PFSK-1 (cell line): ENCODE measurements around the gene C2CD5.

Experiments
- FOXP2 ChIP-seq: optimal IDR thresholded peaks from 2 replicates; pipeline ENCODE3; 2011; ENCODE audit warnings: borderline replicate concordance, control low read depth, inconsistent platforms; ENCODE audit not compliant: insufficient read depth; ENCODE audit errors: extremely low read length, extremely low read depth
- POLR2AphosphoS5 ChIP-seq: IDR thresholded peaks from 2 replicates; pipeline ENCODE4 v1.6.1; 2012; ENCODE audit warnings: low read depth, mild to moderate bottlenecking, control low read depth, low read length, moderate library complexity
- SIN3A ChIP-seq: IDR thresholded peaks from 2 replicates; pipeline ENCODE4 v1.6.1; 2012; ENCODE audit warnings: mild to moderate bottlenecking, low read length, moderate library complexity, borderline replicate concordance; ENCODE audit not compliant: insufficient read depth
- TAF1 ChIP-seq: IDR thresholded peaks from 2 replicates; pipeline ENCODE4 v1.6.1; 2012; ENCODE audit warnings: low read length, control low read depth, borderline replicate concordance; ENCODE audit not compliant: insufficient read depth
- TF ChIP-seq, protein P1 (sequence below), 2 experiments: IDR thresholded peaks; 2 replicates each; pipeline versions ENCODE4 v1.6.1 to v1.8.0; 2011 to 2012; ENCODE audit warnings: low read depth in 2 of 2, low read length in 2 of 2, control low read depth in 1 of 2, inconsistent platforms in 1 of 2, mild to moderate bottlenecking in 1 of 2, moderate library complexity in 1 of 2; ENCODE audit not compliant: insufficient read depth in 1 of 2

C2CD5 gene

DNA sequence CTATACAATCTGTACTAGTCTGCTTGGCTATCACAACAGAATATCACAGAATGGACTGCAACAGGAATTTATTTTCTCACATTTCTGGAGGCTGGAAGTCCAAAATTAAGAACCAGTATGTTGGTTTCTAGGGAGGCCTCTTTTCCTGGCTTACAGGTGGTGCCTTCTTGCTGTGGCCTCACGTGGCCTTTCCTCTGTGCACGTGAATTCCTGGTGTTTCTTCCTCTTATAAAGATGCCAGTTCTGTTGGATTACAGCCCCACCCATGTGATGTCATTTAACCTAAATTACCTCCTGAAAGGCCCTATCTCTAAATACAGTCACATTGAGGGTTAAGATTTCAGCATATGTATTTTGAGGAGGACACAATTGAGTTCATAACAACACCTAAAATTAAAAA lies 32.1 kb upstream of the C2CD5 start:
- no peak for TF ChIP-seq POLR2AphosphoS5
- no peak for TF ChIP-seq TAF1
- no peak for TF ChIP-seq FOXP2
- TF ChIP-seq SIN3A = no peak
- TF ChIP-seq, protein P1, sequence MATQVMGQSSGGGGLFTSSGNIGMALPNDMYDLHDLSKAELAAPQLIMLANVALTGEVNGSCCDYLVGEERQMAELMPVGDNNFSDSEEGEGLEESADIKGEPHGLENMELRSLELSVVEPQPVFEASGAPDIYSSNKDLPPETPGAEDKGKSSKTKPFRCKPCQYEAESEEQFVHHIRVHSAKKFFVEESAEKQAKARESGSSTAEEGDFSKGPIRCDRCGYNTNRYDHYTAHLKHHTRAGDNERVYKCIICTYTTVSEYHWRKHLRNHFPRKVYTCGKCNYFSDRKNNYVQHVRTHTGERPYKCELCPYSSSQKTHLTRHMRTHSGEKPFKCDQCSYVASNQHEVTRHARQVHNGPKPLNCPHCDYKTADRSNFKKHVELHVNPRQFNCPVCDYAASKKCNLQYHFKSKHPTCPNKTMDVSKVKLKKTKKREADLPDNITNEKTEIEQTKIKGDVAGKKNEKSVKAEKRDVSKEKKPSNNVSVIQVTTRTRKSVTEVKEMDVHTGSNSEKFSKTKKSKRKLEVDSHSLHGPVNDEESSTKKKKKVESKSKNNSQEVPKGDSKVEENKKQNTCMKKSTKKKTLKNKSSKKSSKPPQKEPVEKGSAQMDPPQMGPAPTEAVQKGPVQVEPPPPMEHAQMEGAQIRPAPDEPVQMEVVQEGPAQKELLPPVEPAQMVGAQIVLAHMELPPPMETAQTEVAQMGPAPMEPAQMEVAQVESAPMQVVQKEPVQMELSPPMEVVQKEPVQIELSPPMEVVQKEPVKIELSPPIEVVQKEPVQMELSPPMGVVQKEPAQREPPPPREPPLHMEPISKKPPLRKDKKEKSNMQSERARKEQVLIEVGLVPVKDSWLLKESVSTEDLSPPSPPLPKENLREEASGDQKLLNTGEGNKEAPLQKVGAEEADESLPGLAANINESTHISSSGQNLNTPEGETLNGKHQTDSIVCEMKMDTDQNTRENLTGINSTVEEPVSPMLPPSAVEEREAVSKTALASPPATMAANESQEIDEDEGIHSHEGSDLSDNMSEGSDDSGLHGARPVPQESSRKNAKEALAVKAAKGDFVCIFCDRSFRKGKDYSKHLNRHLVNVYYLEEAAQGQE (IDR thresholded peaks at IDR 0.05; ENCODE audit: insufficient read depth in 1 of 2, low read depth in 2 of 2, low read length in 2 of 2) = no peak

DNA sequence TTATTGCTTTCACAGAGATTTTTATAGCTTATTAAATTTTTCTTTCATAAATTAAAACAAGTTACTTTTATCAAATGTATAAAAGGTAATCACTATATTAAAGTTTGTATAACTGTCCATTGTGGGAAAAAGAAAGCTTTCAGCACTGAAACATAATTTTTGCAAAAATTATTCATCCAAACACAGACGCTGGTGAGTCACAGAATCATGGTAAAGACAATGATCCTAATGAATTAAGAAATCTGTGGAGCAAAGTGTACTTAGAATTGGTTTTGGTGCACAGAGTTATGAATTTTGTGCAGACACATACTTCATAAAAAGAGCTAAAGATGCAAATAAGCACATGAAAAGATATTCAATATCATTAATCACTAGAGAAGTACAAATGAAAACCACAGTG lies 31.7 kb upstream of the C2CD5 start:
- TF ChIP-seq, protein P1 (IDR thresholded peaks at IDR 0.05; ENCODE audit: insufficient read depth in 1 of 2, low read depth in 2 of 2, low read length in 2 of 2) = no peak
- TF ChIP-seq SIN3A = no peak
- no peak for TF ChIP-seq POLR2AphosphoS5
- TF ChIP-seq TAF1 = no peak
- TF ChIP-seq FOXP2 = no peak

DNA sequence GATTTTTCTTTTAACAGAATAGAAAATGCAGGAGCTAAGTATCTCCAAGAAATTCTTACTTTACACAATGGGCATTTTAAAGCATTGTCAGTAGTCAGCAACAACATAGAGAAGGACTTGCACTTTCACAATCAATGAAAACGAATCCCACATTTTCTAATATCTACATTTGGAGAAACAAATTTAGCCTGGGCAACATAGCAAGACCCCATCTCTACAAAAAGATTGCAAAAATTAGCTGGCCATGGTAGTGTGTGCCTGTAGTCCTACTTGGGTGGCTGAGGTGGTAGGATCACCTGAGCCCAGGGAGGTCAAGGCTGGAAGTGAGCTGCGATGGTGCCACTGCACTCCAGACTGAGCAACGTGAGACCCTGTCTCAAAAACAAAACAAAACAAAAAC lies 30.6 kb upstream of the C2CD5 start:
- TF ChIP-seq, protein P1 (IDR thresholded peaks at IDR 0.05; ENCODE audit: insufficient read depth in 1 of 2, low read depth in 2 of 2, low read length in 2 of 2) = no peak
- TF ChIP-seq SIN3A (no peak), TAF1 (no peak), FOXP2 (no peak), POLR2AphosphoS5 (no peak)

DNA sequence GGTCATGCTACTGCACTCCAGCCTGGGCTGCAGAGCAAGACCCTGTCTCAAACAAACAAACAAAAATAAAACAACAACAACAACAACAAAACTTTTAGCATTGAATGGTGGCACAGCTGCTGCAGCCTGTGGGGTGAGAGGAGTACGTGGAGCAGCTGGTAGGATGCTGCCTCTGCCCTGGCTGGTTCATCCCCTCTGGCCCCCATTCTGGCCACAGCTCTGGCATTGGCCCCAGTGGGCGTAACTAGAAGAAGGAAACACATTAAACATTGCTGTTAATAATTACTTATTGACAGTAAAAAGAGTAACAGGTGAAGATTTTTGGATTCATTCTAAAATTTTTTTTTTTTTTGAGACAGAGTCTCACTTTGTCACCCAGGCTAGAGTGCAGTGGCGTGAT lies 28.8 kb upstream of the C2CD5 start:
- TF ChIP-seq, protein P1 (IDR thresholded peaks at IDR 0.05; ENCODE audit: insufficient read depth in 1 of 2, low read depth in 2 of 2, low read length in 2 of 2) = no peak
- TF ChIP-seq FOXP2 (no peak), TAF1 (no peak), POLR2AphosphoS5 (no peak), SIN3A (no peak)

DNA sequence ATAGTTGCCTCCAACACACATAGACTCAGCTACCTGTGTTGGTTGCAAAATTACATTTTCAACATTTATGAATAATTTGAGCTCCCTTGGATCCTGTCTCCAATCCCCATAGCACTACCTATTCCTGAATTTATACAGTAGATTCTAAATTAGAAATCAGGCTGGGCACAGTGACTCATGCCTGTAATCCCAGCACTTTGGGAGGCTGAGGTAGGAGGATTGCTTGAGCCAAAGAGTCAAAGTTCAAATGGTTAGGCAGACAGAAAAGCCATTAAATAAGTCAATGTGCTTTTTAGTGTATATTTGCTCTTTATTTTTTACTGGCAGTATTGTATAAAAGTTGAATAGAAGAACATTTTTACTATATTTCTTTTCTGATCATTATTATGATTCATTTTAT lies 24.9 kb upstream of the C2CD5 start:
- TF ChIP-seq, protein P1 (IDR thresholded peaks at IDR 0.05; ENCODE audit: insufficient read depth in 1 of 2, low read depth in 2 of 2, low read length in 2 of 2) = no peak
- no peak for TF ChIP-seq SIN3A
- no peak for TF ChIP-seq TAF1
- no peak for TF ChIP-seq FOXP2
- TF ChIP-seq POLR2AphosphoS5 = no peak
